ENCODE data around the gene NAALADL2. TPM values are rescaled to one million over a fixed set of nuclear protein-coding genes. Genes with fewer than 3 reads are reported as not detected.

NAALADL2 gene
- total RNA-seq, 2 donors from 2014 or later: 0.35 TPM; not detected in 1

GRCh38 chr3:175308097-175308496 is 449.0 kb downstream of the NAALADL2 start:
- ATAC-seq: no peak
- DNase-seq (ENCODE audit: low spot score in 2 of 2): no peak
- Mint-ChIP-seq H3K27ac (no peak overlapping the region), H3K9me3 (no peaks in the 10 kb centered on the region), H3K36me3 (no peaks in the 10 kb centered on the region)

GRCh38 chr3:175310046-175310445 is 450.9 kb downstream of the NAALADL2 start:
- DNase-seq (ENCODE audit: low spot score in 2 of 2) (no peak), ATAC-seq (no peak)
- Mint-ChIP-seq H3K36me3 (no peaks in the 10 kb centered on the region), H3K9me3 (peaks cover 0 to 4% of the 10 kb centered on the region in 2 donors), H3K27ac (no peak overlapping the region)

- DNase-seq (ENCODE audit: low spot score in 2 of 2): no peak
- ATAC-seq: no peak
- Mint-ChIP-seq H3K36me3 (no peaks in the 10 kb centered on the region), H3K9me3 (peaks cover 0 to 4% of the 10 kb centered on the region in 2 donors), H3K27ac (no peak overlapping the region)
These were observed 452.3 kb downstream of the NAALADL2 start for GRCh38 chr3:175311404-175311803.

GRCh38 chr3:175311946-175312345 is 452.8 kb downstream of the NAALADL2 start:
- peaks cover 0 to 4% of the 10 kb centered on the region in 2 donors for H3K9me3 Mint-ChIP-seq
- H3K36me3 Mint-ChIP-seq: no peaks in the 10 kb centered on the region
- H3K27ac Mint-ChIP-seq: no peak overlapping the region
- ATAC-seq (no peak), DNase-seq (ENCODE audit: low spot score in 2 of 2) (no peak)

GRCh38 chr3:175312791-175313190 is 453.7 kb downstream of the NAALADL2 start:
- Mint-ChIP-seq H3K27ac (no peak overlapping the region), H3K36me3 (no peaks in the 10 kb centered on the region), H3K9me3 (peaks cover 0 to 4% of the 10 kb centered on the region in 2 donors)
- DNase-seq (ENCODE audit: low spot score in 2 of 2) (no peak), ATAC-seq (no peak)

GRCh38 chr3:175316799-175317198 is 457.7 kb downstream of the NAALADL2 start:
- no peak for ATAC-seq
- no peak overlapping the region for H3K27ac Mint-ChIP-seq
- peaks cover 0 to 4% of the 10 kb centered on the region in 2 donors for H3K9me3 Mint-ChIP-seq
- no peak for DNase-seq (ENCODE audit: low spot score in 2 of 2)
- no peaks in the 10 kb centered on the region for H3K36me3 Mint-ChIP-seq

- DNase-seq (ENCODE audit: low spot score in 2 of 2) (no peak), ATAC-seq (no peak)
- peaks cover 5 to 8% of the 10 kb centered on the region in 2 donors for H3K9me3 Mint-ChIP-seq
- no peaks in the 10 kb centered on the region for H3K36me3 Mint-ChIP-seq
- no peak overlapping the region for H3K27ac Mint-ChIP-seq
These were observed 466.3 kb downstream of the NAALADL2 start for GRCh38 chr3:175325440-175325839.

- no peak overlapping the region for H3K27ac Mint-ChIP-seq
- peaks cover 5 to 12% of the 10 kb centered on the region in 2 donors for H3K9me3 Mint-ChIP-seq
- H3K36me3 Mint-ChIP-seq: no peaks in the 10 kb centered on the region
- DNase-seq (ENCODE audit: low spot score in 2 of 2): no peak
- no peak for ATAC-seq
These were observed 466.9 kb downstream of the NAALADL2 start for GRCh38 chr3:175326041-175326440.

GRCh38 chr3:175329373-175329772 is 470.2 kb downstream of the NAALADL2 start:
- H3K27ac Mint-ChIP-seq: no peak overlapping the region
- ATAC-seq (no peak), DNase-seq (ENCODE audit: low spot score in 2 of 2) (no peak)

GRCh38 chr3:175335229-175335628 is 476.1 kb downstream of the NAALADL2 start:
- ATAC-seq (no peak), DNase-seq (ENCODE audit: low spot score in 2 of 2) (no peak)
- peaks cover 8 to 11% of the 10 kb centered on the region in 2 donors for H3K9me3 Mint-ChIP-seq
- no peaks in the 10 kb centered on the region for H3K36me3 Mint-ChIP-seq
- no peak overlapping the region for H3K27ac Mint-ChIP-seq

More at GRCh38 chr3:175329373-175329772, 470.2 kb downstream of the NAALADL2 start:
- Mint-ChIP-seq H3K36me3 (no peaks in the 10 kb centered on the region), H3K9me3 (peaks cover 4 to 16% of the 10 kb centered on the region in 2 donors)

- no peak overlapping the region for H3K27ac Mint-ChIP-seq
- peaks cover 4 to 11% of the 10 kb centered on the region in 2 donors for H3K9me3 Mint-ChIP-seq
- H3K36me3 Mint-ChIP-seq: no peaks in the 10 kb centered on the region
- DNase-seq (ENCODE audit: low spot score in 2 of 2): no peak
- ATAC-seq: no peak
These were observed 477.4 kb downstream of the NAALADL2 start for GRCh38 chr3:175336406-175337133.

GRCh38 chr3:175337631-175338030 is 478.5 kb downstream of the NAALADL2 start:
- DNase-seq (ENCODE audit: low spot score in 2 of 2) (no peak), ATAC-seq (no peak)
- H3K27ac Mint-ChIP-seq: no peak overlapping the region
- no peaks in the 10 kb centered on the region for H3K36me3 Mint-ChIP-seq
- H3K9me3 Mint-ChIP-seq: peaks cover 4 to 11% of the 10 kb centered on the region in 2 donors

GRCh38 chr3:175338775-175339535 is 479.8 kb downstream of the NAALADL2 start:
- ATAC-seq: no peak
- Mint-ChIP-seq H3K36me3 (no peaks in the 10 kb centered on the region), H3K9me3 (peaks cover 4 to 11% of the 10 kb centered on the region in 2 donors)

GRCh38 chr3:175340338-175341015 is 481.3 kb downstream of the NAALADL2 start:
- ATAC-seq (no peak), DNase-seq (ENCODE audit: low spot score in 2 of 2) (no peak)
- Mint-ChIP-seq H3K9me3 (peaks cover 3 to 14% of the 10 kb centered on the region in 2 donors), H3K27ac (no peak overlapping the region), H3K36me3 (no peaks in the 10 kb centered on the region)

More at GRCh38 chr3:175338775-175339535, 479.8 kb downstream of the NAALADL2 start:
- no peak overlapping the region for H3K27ac Mint-ChIP-seq
- no peak for DNase-seq (ENCODE audit: low spot score in 2 of 2)

GRCh38 chr3:175342196-175342595 is 483.1 kb downstream of the NAALADL2 start:
- DNase-seq (ENCODE audit: low spot score in 2 of 2) (no peak), ATAC-seq (no peak)
- H3K36me3 Mint-ChIP-seq: no peaks in the 10 kb centered on the region
- peaks cover 4 to 15% of the 10 kb centered on the region in 2 donors for H3K9me3 Mint-ChIP-seq
- H3K27ac Mint-ChIP-seq: no peak overlapping the region

- Mint-ChIP-seq H3K27ac (no peak overlapping the region), H3K9me3 (peaks cover 4 to 7% of the 10 kb centered on the region in 2 donors), H3K36me3 (no peaks in the 10 kb centered on the region)
- ATAC-seq (no peak), DNase-seq (ENCODE audit: low spot score in 2 of 2) (no peak)
These were observed 484.8 kb downstream of the NAALADL2 start for GRCh38 chr3:175343946-175344345.
